GM12878 (cell line): Measurements from ENCODE around the gene DNAH17. TPM values are rescaled to one million over a fixed set of nuclear protein-coding genes. Genes with fewer than 3 reads are reported as not detected.

Experiments used
- ATAC-seq: fragments of 200-7000 bp; cut with Tn5 transposase; 3 replicates; pipeline ENCODE4 v1.9.1; 2020; ENCODE audit warnings: mild to moderate bottlenecking, moderate library complexity
- BruUV-seq: library from RNA; stranded (reverse); fragments of 400-500 nt; replicated peaks from 2 replicates; lab custom pipeline; 2021; lab: Mats Ljungman, UMichigan
- CTCF ChIA-PET: fragments of 300-600 bp; sonication (Branson Sonifier 250); formaldehyde crosslinking; extraction: SDS; loops from one replicate; lab custom pipeline; 2021; ENCODE audit warnings: inconsistent platforms; lab: Yijun Ruan, JAX
- POLR2A ChIA-PET: fragments of 350-600 bp; formaldehyde crosslinking; extraction: SDS; loops from one replicate; lab custom pipeline; 2021; ENCODE audit warnings: inconsistent platforms; lab: Charles Lee
- RAD21 ChIA-PET: fragments of 300-600 bp; sonication (Branson Sonifier 250); formaldehyde crosslinking; loops from one replicate; lab custom pipeline; 2023; ENCODE audit warnings: antibody characterized with exemption; ENCODE audit not compliant: unreplicated experiment; lab: Charles Lee
- SMC1A ChIA-PET: fragments of 300-600 bp; sonication (Branson Sonifier 250); formaldehyde crosslinking; loops from one replicate; lab custom pipeline; 2023; ENCODE audit not compliant: unreplicated experiment, uncharacterized antibody; lab: Charles Lee
- DNase-seq: peaks from one replicate; pipeline ENCODE4 v3.0.0-alpha.2; 2011; ENCODE audit warnings: low read depth, low spot score
- FAIRE-seq: peaks from 3 replicates; lab custom pipeline; 2011; peaks lifted over from hg19 to GRCh38; lab: Jason Lieb, UNC
- H2AFZ ChIP-seq: 2 replicates; pipeline ENCODE4 v1.6.0; 2011; ENCODE audit warnings: low read depth, low read length, control low read depth; ENCODE audit not compliant: control insufficient read depth
- H3K27ac ChIP-seq: 2 replicates; pipeline ENCODE4 v1.5.1; 2011; ENCODE audit warnings: control low read depth; ENCODE audit not compliant: control insufficient read depth, insufficient read depth
- H3K27me3 ChIP-seq, 2 experiments: replicated peaks in 1 of 2; 2 replicates each; pipeline versions ENCODE4 v1.6.0 to v1.6.1; 2011; ENCODE audit warnings: low read length in 1 of 2; ENCODE audit not compliant: control insufficient read depth in 2 of 2, insufficient read depth in 2 of 2
- H3K36me3 ChIP-seq, 2 experiments: 2 replicates each; pipeline ENCODE4 v1.5.1; 2011; ENCODE audit warnings: low read length in 1 of 2; ENCODE audit not compliant: control insufficient read depth in 2 of 2, insufficient read depth in 2 of 2
- H3K4me1 ChIP-seq: 2 replicates; pipeline ENCODE4 v1.6.1; 2011; ENCODE audit warnings: mild to moderate bottlenecking, low read length, moderate library complexity, mixed read lengths; ENCODE audit not compliant: control insufficient read depth, insufficient read depth
- H3K4me2 ChIP-seq: 2 replicates; pipeline ENCODE4 v1.6.0; 2011; ENCODE audit warnings: control low read depth; ENCODE audit not compliant: control insufficient read depth, insufficient read depth
- H3K4me3 ChIP-seq: fragments of 200-600 bp; sonication (generic); 2 replicates; pipeline ENCODE4 v1.5.1; 2016
- H3K79me2 ChIP-seq: 2 replicates; pipeline ENCODE4 v1.6.0; 2011; ENCODE audit warnings: low read length; ENCODE audit not compliant: control insufficient read depth, insufficient read depth
- H3K9ac ChIP-seq: 2 replicates; pipeline ENCODE4 v1.8.0; 2011; ENCODE audit warnings: low read length, control low read depth, mixed read lengths; ENCODE audit not compliant: control insufficient read depth, insufficient read depth
- H3K9me3 ChIP-seq: replicated peaks from 3 replicates; pipeline ENCODE4 v1.5.1; 2011; ENCODE audit warnings: mild to moderate bottlenecking, low read length; ENCODE audit not compliant: control insufficient read depth, insufficient read depth
- H4K20me1 ChIP-seq: 2 replicates; pipeline ENCODE4 v1.6.0; 2011; ENCODE audit not compliant: control insufficient read depth, insufficient read depth
- EED ChIP-seq: sonication (generic); IDR thresholded peaks from 2 replicates; pipeline ENCODE4 v1.6.1; 2016; ENCODE audit warnings: antibody characterized with exemption, low read depth
- HDGF ChIP-seq: fragments of 450-650 bp; IDR thresholded peaks from 2 replicates; pipeline ENCODE4 v1.6.1; 2016; ENCODE audit warnings: antibody characterized with exemption
- NFYB ChIP-seq: IDR thresholded peaks from 2 replicates; pipeline ENCODE4 v1.6.1; 2011; ENCODE audit warnings: low read depth, mild to moderate bottlenecking, low read length, improper control_type of control experiment, moderate library complexity; ENCODE audit not compliant: insufficient read depth
- SRF ChIP-seq, 2 experiments: IDR thresholded peaks; 2 replicates each; pipeline ENCODE4 v1.6.1; 2011; ENCODE audit warnings: low read depth in 2 of 2, low read length in 2 of 2, mild to moderate bottlenecking in 1 of 2, moderate library complexity in 1 of 2
- WRNIP1 ChIP-seq: IDR thresholded peaks from 2 replicates; pipeline ENCODE4 v1.6.1; 2011; ENCODE audit warnings: low read depth, low read length, improper control_type of control experiment, borderline replicate concordance
- WGBS: methylation state at CpG from one replicate; pipeline ENCODE4 v1.1.6; 2016; ENCODE audit warnings: low lambda C conversion rate; ENCODE audit not compliant: insufficient replicate concordance, insufficient coverage; ENCODE audit errors: missing lambda C conversion rate; 5-methylcytosine and 5-hydroxymethylcytosine counted together
- in situ Hi-C: fragments of 300-500 bp; cut with MboI; formaldehyde crosslinking; loops from 9 replicates; pipeline ENCODE4 v1.14.3; 2018; ENCODE audit warnings: mixed read lengths
- intact Hi-C: fragments of 100-400 bp; cut with micrococcal nuclease; formaldehyde crosslinking; loops from one replicate; pipeline ENCODE4 v1.14.2; 2022; ENCODE audit not compliant: unreplicated experiment
- polyA plus RNA-seq, 11 experiments: library from polyadenylated mRNA; depleted of rRNA in 4 of 11; unstranded in 6 of 11; stranded (reverse) in 5 of 11; fragments of >200 nt; fragmentation: Nextera tagmentation in 4 of 11; fragmentation: Illumina TruSeq in 1 of 11; extraction: Ambion mirVana in 4 of 11; extraction: Trizol in 1 of 11; gene quantifications; 1 replicate in 1 of 11; 2 replicates in 10 of 11; pipeline versions ENCODE4 v1.2.1 to v1.2.3, GENCODE V29; 2011 to 2016; ENCODE audit warnings: inconsistent platforms in 2 of 11, missing spikeins in 2 of 11, low read depth in 1 of 11
- total RNA-seq, 4 experiments: library from RNA; depleted of rRNA in 3 of 4; stranded (reverse); fragments of >200 nt in 3 of 4; fragmentation: Illumina TruSeq in 1 of 4; extraction: Trizol in 1 of 4; gene quantifications; 2 replicates each; pipeline versions ENCODE4 v1.2.1 to v1.2.3, GENCODE V29; 2013 to 2021
- TF ChIP-seq, protein P1 (sequence below): fragments of 450-650 bp; IDR thresholded peaks from 2 replicates; pipeline ENCODE4 v1.6.1; 2017; ENCODE audit warnings: borderline replicate concordance

DNAH17 gene
- total and polyA plus RNA-seq, 10 of the 15 experiments (the other 5 are each of a cell fraction or from before 2014, with no cell fraction given) = 0.16 to 2.9 (median 0.56) TPM

DNA sequence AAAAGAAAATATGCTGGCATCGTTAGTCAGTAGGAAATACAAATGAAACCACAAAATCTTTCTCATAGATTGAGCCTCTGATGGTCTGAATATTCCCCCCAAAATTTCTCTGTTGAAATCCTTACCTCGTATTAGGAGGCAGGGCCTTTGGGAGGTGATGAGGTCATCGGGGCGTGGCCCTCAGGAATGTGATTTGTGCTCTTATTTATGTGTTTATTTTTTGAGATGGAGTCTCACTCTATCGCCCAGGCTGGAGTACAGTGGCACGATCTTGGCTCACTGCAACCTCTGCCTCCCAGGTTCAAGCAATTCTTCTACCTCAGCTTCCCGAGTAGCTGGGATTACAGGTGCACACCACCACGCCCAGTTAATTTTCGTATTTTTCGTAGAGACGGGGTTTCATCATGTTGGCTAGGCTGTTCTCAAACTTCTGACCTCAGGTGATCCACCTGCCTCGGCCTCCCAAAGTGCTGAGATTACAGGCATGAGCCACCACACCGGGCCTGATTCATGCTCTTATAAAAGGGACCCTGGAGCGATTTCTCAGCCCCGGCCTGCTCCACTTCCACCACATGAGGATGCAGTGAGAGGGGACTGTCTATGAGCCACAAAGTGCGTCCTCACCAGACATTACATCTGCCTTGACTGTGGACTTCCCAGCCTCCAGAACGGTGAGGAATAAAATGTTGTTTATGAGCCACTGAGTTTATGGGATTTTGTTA lies 53.1 kb downstream of the DNAH17 start:
- Histone ChIP-seq H3K9me3 (no peaks in the 10 kb centered on the region), H3K27ac (no peak overlapping the region), H3K36me3 (no peaks in the 10 kb centered on the region), H3K4me1 (no peaks in the 10 kb centered on the region), H3K4me2 (no peak overlapping the region), H3K9ac (no peak overlapping the region), H4K20me1 (no peaks in the 10 kb centered on the region), H2AFZ (no peak overlapping the region), H3K27me3 (no peaks in the 10 kb centered on the region), H3K4me3 (no peak overlapping the region), H3K79me2 (no peaks in the 10 kb centered on the region)
- no peak for FAIRE-seq
- no peak for ATAC-seq
- 40% methylated on average over 17 of the region's 17 CpGs for WGBS
- intact Hi-C loops = no loop called here
- BruUV-seq = no TSS peak
- ChIA-PET RAD21 (no interaction called here), CTCF (no interaction called here), SMC1A (no interaction called here), POLR2A (no interaction called here)
- TF ChIP-seq WRNIP1 = no peak
- TF ChIP-seq, protein P1, sequence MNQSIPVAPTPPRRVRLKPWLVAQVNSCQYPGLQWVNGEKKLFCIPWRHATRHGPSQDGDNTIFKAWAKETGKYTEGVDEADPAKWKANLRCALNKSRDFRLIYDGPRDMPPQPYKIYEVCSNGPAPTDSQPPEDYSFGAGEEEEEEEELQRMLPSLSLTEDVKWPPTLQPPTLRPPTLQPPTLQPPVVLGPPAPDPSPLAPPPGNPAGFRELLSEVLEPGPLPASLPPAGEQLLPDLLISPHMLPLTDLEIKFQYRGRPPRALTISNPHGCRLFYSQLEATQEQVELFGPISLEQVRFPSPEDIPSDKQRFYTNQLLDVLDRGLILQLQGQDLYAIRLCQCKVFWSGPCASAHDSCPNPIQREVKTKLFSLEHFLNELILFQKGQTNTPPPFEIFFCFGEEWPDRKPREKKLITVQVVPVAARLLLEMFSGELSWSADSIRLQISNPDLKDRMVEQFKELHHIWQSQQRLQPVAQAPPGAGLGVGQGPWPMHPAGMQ = no peak
- TF ChIP-seq NFYB = no peak
- TF ChIP-seq EED = no peak
- TF ChIP-seq SRF (IDR thresholded peaks at IDR 0.05; ENCODE audit: low read depth in 2 of 2, low read length in 2 of 2) = no peak
- no peak for TF ChIP-seq HDGF
- DNase-seq = no peak
- in situ Hi-C loops = no loop called here
